HG02884 (cell line): ENCODE data around the gene ZNF304.

ENCODE experiments used
- ATAC-seq: cut with Tn5 transposase; IDR thresholded peaks from one replicate; pipeline ENCODE4 v1.9.1; 2021; ENCODE audit warnings: mild to moderate bottlenecking, moderate library complexity; ENCODE audit not compliant: unreplicated experiment

The ZNF304 gene

GRCh38 chr19:57350877-57351805 lies at the start of gene ZNF304:
ZNF304 (plus strand) TSS chr19:57351271; CDS start chr19:57351665, 394 bp downstream.
- ATAC-seq, result peak; percentile 98

GRCh38 chr19:57302020-57302465 lies 49.0 kb upstream of the ZNF304 start:
- no peak for ATAC-seq

DNA sequence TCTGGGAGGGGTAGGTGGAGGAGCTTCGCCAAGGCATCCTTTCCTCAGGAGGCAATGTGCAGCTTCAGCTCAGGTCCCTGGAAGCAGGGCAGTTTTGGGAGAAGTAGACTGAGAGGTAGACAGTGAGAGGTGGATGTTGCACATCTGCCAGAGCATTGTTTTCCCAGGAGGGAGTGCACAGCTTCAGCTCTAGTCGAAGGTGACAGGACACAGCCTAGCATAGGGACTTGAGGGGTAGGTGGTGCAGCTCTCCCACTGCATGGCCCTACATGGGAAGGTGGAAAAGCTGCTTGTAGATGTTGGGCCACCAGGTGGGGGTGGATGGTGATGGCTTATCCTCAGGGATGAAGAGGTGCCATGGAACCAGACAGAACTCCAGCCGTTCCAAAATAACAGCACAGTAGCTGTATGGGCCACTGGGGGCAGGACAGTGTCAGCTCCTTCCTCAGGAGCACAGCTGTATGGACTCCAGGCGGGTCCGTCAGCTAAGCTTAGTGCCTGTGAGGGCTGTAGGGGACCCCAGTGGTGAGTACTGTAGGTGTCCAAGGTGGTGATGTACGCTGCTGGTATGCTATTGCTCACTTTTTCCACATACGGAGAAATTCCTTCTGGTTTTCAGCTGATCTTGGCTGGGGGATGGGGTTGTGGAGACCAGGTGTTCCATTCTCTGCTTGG lies 48.2 kb upstream of the ZNF304 start:
- no peak for ATAC-seq

DNA sequence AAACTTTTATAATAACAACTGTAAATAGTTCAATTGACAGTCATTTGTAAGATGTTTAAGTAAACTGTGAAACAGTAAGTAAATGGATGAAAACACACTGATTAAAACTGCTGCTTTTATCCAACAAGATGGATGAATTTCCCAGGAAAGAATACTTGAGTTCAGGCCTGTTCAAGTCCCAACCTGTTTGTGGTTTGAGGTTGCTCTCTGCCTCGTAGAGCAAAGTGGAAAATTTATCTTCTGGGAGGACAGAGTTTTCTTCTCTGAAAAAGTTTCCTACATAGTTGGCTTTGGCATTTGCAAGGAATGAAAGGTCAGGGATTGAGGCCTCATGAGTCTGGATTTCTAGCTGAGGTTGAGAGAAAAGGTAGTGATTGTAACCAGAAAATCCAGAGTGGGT lies 46.0 kb upstream of the ZNF304 start:
- ATAC-seq, result no peak

DNA sequence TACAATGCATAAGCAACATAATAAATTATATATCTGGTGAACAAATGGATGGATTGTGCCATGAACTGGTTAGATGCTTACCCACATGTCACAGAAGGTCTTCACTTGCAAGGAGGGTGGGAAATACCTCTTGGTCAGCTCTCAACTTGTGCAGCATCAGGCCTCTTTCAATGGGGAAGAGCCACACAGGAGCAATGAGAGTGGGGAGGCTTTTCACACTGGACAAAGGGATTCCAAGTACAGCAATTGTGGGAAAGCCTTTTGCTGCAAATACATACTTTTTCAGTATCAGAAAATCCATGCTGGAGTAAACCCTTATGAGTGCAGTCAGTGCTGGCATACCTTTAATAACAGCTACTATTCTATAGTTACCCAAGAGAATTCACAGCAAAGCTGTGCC lies 42.6 kb upstream of the ZNF304 start:
- ATAC-seq, result no peak

DNA sequence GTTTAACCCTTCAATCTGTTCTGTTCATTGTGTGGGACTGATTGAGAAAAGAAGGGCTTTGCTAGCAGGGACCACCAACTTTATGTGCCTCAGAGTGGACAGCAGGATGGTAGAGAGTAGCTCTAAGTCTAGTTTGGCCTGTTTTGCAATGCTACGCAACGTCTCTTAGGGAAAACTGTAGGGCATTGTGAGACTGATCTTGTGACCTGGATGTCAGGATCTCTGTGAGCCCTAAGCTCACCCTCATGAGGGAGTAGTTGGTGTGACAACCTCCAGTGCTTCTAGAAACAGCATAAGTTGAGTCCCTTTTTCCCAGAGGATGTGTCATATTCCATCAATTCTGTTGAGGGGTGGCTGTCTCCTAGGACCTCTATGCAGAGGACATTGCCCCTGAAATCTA lies 40.3 kb upstream of the ZNF304 start:
- no peak for ATAC-seq

- no peak for ATAC-seq
These were observed 36.9 kb upstream of the ZNF304 start for GRCh38 chr19:57314146-57314545.

- no peak for ATAC-seq
These were observed 33.6 kb upstream of the ZNF304 start for GRCh38 chr19:57317503-57317902.

GRCh38 chr19:57319869-57320179 lies 31.2 kb upstream of the ZNF304 start:
- ATAC-seq, result no peak

DNA sequence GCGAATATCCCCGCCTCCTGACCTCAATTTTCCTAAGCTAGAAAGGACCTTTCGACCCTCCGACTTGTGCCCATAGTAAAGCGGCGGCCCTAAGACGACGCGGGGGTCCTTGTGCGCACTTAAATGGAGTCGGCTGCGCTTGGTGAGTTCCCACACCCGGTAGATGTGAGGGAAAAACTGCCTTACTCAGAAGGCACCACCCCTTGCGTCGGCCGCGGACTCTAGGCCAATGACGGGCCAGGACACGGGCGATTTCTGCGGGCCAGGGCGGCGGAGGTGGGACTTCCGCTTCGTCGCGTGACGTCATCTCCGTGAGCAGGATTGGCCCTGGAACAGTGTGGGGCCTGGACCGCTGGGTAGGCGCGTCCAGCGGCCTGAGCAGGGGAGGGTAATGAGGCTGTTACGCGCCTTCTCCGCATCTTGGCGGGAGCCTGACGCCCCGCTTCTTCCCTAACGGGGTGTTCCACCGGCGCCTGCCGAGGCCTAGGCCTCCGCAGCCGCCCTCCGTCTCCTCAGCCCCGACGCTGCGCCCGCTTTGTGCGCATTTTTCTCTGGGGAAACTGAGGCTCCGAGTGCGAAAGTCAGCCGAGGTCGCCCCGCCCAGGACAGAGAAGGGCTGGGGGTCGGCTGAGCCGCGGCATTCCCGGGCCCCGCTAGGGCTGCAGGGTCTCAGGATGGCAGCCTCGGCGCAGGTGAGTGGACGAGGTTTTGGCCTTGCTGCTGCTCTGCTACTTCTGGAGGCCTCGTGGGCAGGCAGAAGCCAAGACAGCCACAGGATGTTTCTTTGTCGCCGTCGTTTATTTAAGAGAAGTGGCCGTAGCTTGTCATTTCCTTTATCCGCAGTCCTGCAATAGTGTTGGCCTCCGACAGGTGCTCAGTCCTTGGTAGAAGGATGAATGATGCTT lies 30.6 kb upstream of the ZNF304 start, which contains the start of gene ZNF543:
Gene ZNF543 (plus strand): TSS at position 293 of the 905 bp plus-strand sequence. CDS start 382 bp downstream, at position 675.
- ATAC-seq, result peak; percentile 98

DNA sequence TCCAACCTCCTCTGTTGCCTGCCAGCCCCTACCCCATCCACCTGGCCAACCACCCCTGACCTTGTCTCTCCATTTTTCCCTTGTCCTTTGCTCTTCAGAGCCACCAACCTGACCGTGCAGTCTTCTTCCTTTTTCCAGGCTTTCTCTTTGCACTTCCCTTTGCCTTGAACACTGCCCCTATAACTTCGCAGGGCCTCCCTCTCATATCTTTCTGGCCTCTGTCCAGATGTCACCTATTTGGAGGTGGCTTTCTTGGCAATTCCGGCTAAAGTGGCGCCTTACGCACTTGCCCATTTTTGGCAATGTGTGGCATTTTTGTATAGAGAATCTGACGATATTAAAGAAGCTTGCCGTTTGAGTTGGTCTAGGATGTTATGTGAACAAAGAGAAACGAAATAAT lies 30.0 kb upstream of the ZNF304 start:
- ATAC-seq, result no peak

- no peak for ATAC-seq
These were observed 29.3 kb upstream of the ZNF304 start for GRCh38 chr19:57321751-57322150.

- no peak for ATAC-seq
These were observed 26.1 kb upstream of the ZNF304 start for GRCh38 chr19:57324992-57325391.

DNA sequence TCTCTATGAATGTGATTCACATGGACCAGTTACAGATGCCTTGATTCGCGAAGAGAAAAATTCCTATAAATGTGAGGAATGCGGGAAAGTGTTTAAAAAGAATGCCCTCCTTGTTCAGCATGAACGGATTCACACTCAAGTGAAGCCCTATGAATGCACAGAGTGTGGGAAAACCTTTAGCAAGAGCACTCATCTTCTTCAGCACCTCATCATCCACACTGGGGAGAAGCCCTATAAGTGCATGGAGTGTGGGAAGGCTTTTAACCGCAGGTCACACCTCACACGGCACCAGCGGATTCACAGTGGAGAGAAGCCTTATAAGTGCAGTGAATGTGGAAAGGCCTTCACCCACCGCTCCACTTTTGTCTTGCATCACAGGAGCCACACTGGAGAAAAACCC lies 23.1 kb upstream of the ZNF304 start:
- ATAC-seq, result no peak

GRCh38 chr19:57334191-57334590 lies 16.9 kb upstream of the ZNF304 start:
- no peak for ATAC-seq

GRCh38 chr19:57338877-57339276 lies 12.2 kb upstream of the ZNF304 start:
- ATAC-seq, result no peak

GRCh38 chr19:57342582-57342981 lies 8.5 kb upstream of the ZNF304 start:
- ATAC-seq, result no peak

GRCh38 chr19:57348136-57348535 lies 2.9 kb upstream of the ZNF304 start:
- no peak for ATAC-seq

DNA sequence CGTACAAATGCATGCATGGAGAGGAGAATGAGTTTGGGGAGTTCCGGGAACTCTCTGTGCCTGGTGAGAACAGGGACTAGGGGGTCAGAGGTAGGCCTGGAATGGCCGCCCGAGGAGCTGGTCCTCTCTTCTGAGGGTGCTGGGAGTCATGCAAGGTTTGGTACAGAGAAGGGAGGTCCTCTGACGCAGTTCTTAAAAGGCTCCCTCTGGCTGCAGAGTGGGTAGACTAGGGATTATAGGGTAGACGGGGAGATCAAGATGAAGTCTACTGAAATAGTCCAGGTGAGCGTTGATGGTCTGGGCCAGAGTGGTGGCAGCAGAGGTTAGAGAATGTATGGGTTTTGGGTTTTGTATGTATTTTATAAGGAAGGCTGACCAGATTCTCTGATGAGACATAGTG lies 796 bp downstream of the ZNF304 start:
- no peak for ATAC-seq

DNA sequence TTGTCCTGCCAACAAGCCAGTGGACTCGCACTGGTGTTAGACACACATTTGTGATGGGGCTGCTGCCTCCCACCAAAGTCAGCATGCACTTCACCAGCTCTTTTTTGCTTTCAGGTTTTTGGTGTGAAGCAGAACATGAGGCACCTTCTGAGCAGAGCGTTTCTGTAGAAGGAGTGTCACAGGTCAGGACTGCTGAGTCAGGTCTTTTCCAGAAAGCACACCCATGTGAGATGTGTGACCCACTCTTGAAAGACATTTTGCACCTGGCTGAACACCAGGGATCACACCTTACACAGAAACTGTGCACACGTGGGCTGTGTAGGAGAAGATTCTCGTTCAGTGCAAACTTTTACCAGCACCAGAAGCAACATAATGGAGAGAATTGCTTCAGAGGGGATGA lies 4.8 kb downstream of the ZNF304 start:
- no peak for ATAC-seq

DNA sequence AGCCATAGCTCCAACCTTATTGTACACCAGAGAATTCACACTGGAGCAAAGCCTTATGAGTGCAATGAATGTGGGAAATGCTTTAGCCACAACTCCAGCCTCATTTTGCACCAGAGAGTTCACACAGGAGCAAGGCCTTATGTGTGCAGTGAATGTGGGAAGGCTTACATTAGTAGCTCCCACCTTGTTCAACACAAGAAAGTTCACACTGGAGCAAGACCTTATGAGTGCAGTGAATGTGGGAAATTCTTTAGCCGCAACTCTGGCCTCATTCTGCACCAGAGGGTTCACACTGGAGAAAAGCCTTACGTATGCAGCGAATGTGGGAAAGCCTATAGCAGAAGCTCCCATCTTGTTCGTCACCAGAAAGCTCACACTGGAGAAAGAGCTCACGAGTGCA lies 6.3 kb downstream of the ZNF304 start:
- ATAC-seq, result no peak
